ENCODE measurements around the gene SUN1. TPM values are rescaled to one million over a fixed set of nuclear protein-coding genes. Genes with fewer than 3 reads are reported as not detected.
"Not testable (repeated sequence)": the region's sequence is repeated elsewhere in the genome, so short reads cannot be mapped to it uniquely, and the experiment has no call there.

The SUN1 gene
- total RNA-seq, 4 donors from 2014 or later: 113 to 259 (median 192) TPM

GRCh38 chr7:845731-846130 is 13.5 kb downstream of the SUN1 start:
- Histone ChIP-seq H3K36me3 (peaks cover 0 to 66% (median 0%) of the 10 kb centered on the region in 3 donors), H3K27ac (no peak overlapping the region), H3K9me3 (no peaks in the 10 kb centered on the region), H3K27me3 (no peaks in the 10 kb centered on the region), H3K4me1 (peaks cover 0 to 7% (median 0%) of the 10 kb centered on the region in 4 donors), H3K4me3 (no peak overlapping the region)
- TF ChIP-seq POLR2A (IDR thresholded peaks at IDR 0.05) (no peak), CTCF (IDR thresholded peaks at IDR 0.05) (no peak)
- DNase-seq: no peak

DNA sequence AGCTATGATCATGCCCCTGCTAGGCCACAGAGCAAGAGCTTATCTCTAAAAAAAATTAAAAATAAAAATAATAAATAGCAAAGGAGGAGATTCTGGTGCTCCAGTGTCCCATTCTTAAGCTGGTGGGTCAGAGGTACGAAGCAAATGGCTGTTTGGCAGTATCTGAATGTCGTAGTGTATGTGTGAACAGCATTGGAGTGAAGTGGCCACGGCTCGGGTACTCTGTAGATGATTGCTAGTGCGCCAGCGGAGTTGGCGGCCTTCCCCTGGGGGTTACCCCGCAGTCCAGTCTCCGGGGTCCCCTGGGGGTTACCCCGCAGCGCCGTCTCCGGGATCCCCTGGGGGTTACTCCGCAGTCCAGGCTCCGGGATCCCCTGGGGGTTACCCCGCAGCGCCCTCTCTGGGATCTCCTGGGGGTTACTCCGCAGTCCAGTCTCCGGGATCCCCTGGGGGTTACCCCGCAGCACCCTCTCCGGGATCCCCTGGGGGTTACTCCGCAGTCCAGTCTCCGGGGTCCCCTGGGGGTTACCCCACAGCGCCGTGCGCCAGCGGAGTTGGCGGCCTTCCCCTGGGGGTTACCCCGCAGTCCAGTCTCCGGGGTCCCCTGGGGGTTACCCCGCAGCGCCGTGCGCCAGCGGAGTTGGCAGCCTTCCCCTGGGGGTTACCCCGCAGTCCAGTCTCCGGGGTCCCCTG is 14.8 kb downstream of the SUN1 start:
- H3K4me3 ChIP-seq, DNase-seq, H3K27me3 ChIP-seq, H3K9me3 ChIP-seq, H3K4me1 ChIP-seq, H3K27ac ChIP-seq: not testable (repeated sequence)
- peaks cover 0 to 70% (median 0%) of the 10 kb centered on the region in 3 donors for H3K36me3 ChIP-seq

- not testable (repeated sequence) for H3K9me3 ChIP-seq, H3K4me3 ChIP-seq, DNase-seq, H3K27me3 ChIP-seq, H3K27ac ChIP-seq, H3K4me1 ChIP-seq
- H3K36me3 ChIP-seq: peaks cover 0 to 70% (median 0%) of the 10 kb centered on the region in 3 donors
Observed at GRCh38 chr7:847728-848127, 15.5 kb downstream of the SUN1 start.

DNA sequence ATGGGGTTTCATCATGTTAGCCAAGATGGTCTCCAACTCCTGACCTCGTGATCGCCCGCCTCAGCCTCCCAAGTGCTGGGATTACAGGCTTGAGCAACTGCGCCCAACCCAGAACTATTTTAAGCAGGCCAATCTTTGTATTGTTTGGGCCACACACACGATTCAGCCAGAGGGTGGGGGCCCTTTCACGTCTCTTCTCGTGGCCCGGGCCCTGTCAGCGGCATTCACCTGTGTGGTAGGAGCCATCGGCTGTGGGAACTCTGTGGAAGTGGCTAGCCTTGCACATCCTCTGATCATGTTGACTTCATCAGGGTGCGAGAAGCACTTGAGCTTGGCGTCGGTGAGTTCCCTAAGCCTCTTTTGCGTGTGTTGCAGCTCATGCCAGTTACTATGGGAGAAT is 16.9 kb downstream of the SUN1 start:
- no peaks in the 10 kb centered on the region for H3K27me3 ChIP-seq
- H3K4me3 ChIP-seq: no peak overlapping the region
- TF ChIP-seq POLR2A (IDR thresholded peaks at IDR 0.05): no peak
- no peak for TF ChIP-seq CTCF (IDR thresholded peaks at IDR 0.05)
- DNase-seq: no peak
- H3K4me1 ChIP-seq: no peaks in the 10 kb centered on the region
- H3K9me3 ChIP-seq: no peaks in the 10 kb centered on the region
- H3K27ac ChIP-seq: no peak overlapping the region
- peaks cover 0 to 70% (median 0%) of the 10 kb centered on the region in 3 donors for H3K36me3 ChIP-seq

DNA sequence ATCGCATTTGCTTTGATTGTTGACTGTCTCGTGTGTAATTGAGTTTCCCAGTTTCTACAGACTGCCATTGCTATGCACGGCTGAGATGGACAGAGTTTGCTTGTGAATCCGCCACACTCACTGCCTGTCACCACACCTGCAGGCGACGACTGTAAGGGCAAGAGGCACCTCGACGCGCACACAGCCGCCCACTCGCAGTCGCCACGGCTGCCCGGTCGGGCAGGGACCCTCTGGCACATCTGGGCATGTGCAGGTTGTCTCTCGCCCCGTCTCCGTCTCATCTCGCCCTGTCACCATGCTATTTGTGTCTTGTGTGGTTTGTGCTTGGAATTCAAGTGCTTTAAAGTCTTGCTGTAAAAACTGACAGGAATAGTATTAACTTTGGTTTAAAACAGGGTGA is 17.5 kb downstream of the SUN1 start:
- DNase-seq: no peak
- Histone ChIP-seq H3K27ac (no peak overlapping the region), H3K36me3 (peaks cover 0 to 70% (median 0%) of the 10 kb centered on the region in 3 donors), H3K27me3 (no peaks in the 10 kb centered on the region), H3K9me3 (no peaks in the 10 kb centered on the region), H3K4me1 (no peaks in the 10 kb centered on the region), H3K4me3 (no peak overlapping the region)
- TF ChIP-seq POLR2A (IDR thresholded peaks at IDR 0.05) (no peak), CTCF (IDR thresholded peaks at IDR 0.05) (no peak)

- Histone ChIP-seq H3K9me3 (no peaks in the 10 kb centered on the region), H3K4me1 (no peaks in the 10 kb centered on the region), H3K27me3 (no peaks in the 10 kb centered on the region), H3K36me3 (peaks cover 0 to 72% (median 0%) of the 10 kb centered on the region in 3 donors), H3K27ac (no peak overlapping the region), H3K4me3 (no peak overlapping the region)
- TF ChIP-seq POLR2A (IDR thresholded peaks at IDR 0.05) (no peak), CTCF (IDR thresholded peaks at IDR 0.05) (no peak)
- no peak for DNase-seq
Observed at GRCh38 chr7:851204-851603, 18.9 kb downstream of the SUN1 start.
